Parathyroid adenoma (tissue), 2 donors: ENCODE data around the gene BACH1.
"Not testable (repeated sequence)": the region's sequence is repeated elsewhere in the genome, so short reads cannot be mapped to it uniquely, and the experiment has no call there.

ENCODE experiments used
- H2AFZ ChIP-seq: fragments of 300-600 bp; sonication (generic); one replicate; pipeline ENCODE4 v1.7.0; 2017; ENCODE audit warnings: antibody characterized with exemption, mild to moderate bottlenecking
- H3K27ac ChIP-seq: fragments of 300-600 bp; sonication (generic); one replicate; pipeline ENCODE4 v1.7.0; 2017
- H3K27me3 ChIP-seq: fragments of 300-600 bp; sonication (generic); one replicate; pipeline ENCODE4 v1.7.0; 2017; ENCODE audit warnings: low read length; ENCODE audit not compliant: control insufficient read depth, insufficient read depth
- H3K36me3 ChIP-seq: fragments of 300-600 bp; sonication (generic); one replicate; pipeline ENCODE4 v1.7.0; 2017; ENCODE audit warnings: low read length; ENCODE audit not compliant: control insufficient read depth, insufficient read depth
- H3K4me1 ChIP-seq: fragments of 300-600 bp; sonication (generic); one replicate; pipeline ENCODE4 v1.7.0; 2017; ENCODE audit warnings: control low read depth
- H3K4me2 ChIP-seq: fragments of 300-600 bp; sonication (generic); one replicate; pipeline ENCODE4 v1.7.0; 2017; ENCODE audit warnings: low read length
- H3K4me3 ChIP-seq: fragments of 300-600 bp; sonication (generic); one replicate; pipeline ENCODE4 v1.7.0; 2017; ENCODE audit warnings: low read depth, low read length
- H3K79me2 ChIP-seq: fragments of 300-600 bp; sonication (generic); one replicate; pipeline ENCODE4 v1.7.0; 2017; ENCODE audit warnings: control low read depth
- H3K9ac ChIP-seq: fragments of 300-600 bp; sonication (generic); one replicate; pipeline ENCODE4 v1.7.0; 2017; ENCODE audit warnings: mild to moderate bottlenecking
- H3K9me3 ChIP-seq: fragments of 300-600 bp; sonication (generic); one replicate; pipeline ENCODE4 v1.7.0; 2017; ENCODE audit warnings: low read length; ENCODE audit not compliant: control insufficient read depth
- CTCF ChIP-seq: fragments of 300-600 bp; sonication (generic); IDR thresholded peaks from one replicate; pipeline ENCODE4 v1.7.0; 2017; ENCODE audit warnings: antibody characterized with exemption, mild to moderate bottlenecking
- donor health status: primary hyperparathyroidism.

The BACH1 gene

GRCh38 chr21:29349702-29350101, 51.0 kb downstream of the BACH1 start:
- Histone ChIP-seq H3K9me3 (no peaks in the 10 kb centered on the region), H3K27ac (no peak overlapping the region), H2AFZ (no peak overlapping the region), H3K4me2 (no peak overlapping the region), H3K79me2 (no peaks in the 10 kb centered on the region), H3K27me3 (no peaks in the 10 kb centered on the region), H3K4me1 (no peaks in the 10 kb centered on the region), H3K9ac (no peak overlapping the region), H3K4me3 (no peak overlapping the region), H3K36me3 (no peaks in the 10 kb centered on the region)
- no peak for TF ChIP-seq CTCF

- Histone ChIP-seq H3K9ac (no peak overlapping the region), H2AFZ (no peak overlapping the region), H3K9me3 (no peaks in the 10 kb centered on the region), H3K27me3 (no peaks in the 10 kb centered on the region), H3K79me2 (no peaks in the 10 kb centered on the region), H3K4me2 (no peak overlapping the region), H3K27ac (no peak overlapping the region), H3K4me1 (no peaks in the 10 kb centered on the region), H3K36me3 (no peaks in the 10 kb centered on the region), H3K4me3 (no peak overlapping the region)
- TF ChIP-seq CTCF, result no peak
These were observed 51.6 kb downstream of the BACH1 start for GRCh38 chr21:29350246-29350779.

- Histone ChIP-seq H3K79me2 (no peaks in the 10 kb centered on the region), H3K4me3 (no peak overlapping the region), H3K9ac (no peak overlapping the region), H3K4me2 (no peak overlapping the region), H3K27ac (no peak overlapping the region), H2AFZ (no peak overlapping the region), H3K9me3 (no peaks in the 10 kb centered on the region), H3K36me3 (no peaks in the 10 kb centered on the region), H3K4me1 (no peaks in the 10 kb centered on the region), H3K27me3 (no peaks in the 10 kb centered on the region)
- TF ChIP-seq CTCF, result no peak
These were observed 53.0 kb downstream of the BACH1 start for GRCh38 chr21:29351691-29352090.

GRCh38 chr21:29355043-29355710, 56.5 kb downstream of the BACH1 start:
- H3K9me3 ChIP-seq, H3K27ac ChIP-seq, H3K36me3 ChIP-seq, H3K4me1 ChIP-seq, H3K9ac ChIP-seq, H2AFZ ChIP-seq, H3K79me2 ChIP-seq, H3K4me3 ChIP-seq, H3K4me2 ChIP-seq, H3K27me3 ChIP-seq: not testable (repeated sequence)

GRCh38 chr21:29356291-29356690, 57.6 kb downstream of the BACH1 start:
- H3K27ac ChIP-seq, H3K79me2 ChIP-seq, H3K27me3 ChIP-seq: not testable (repeated sequence)

GRCh38 chr21:29356810-29357209, 58.1 kb downstream of the BACH1 start:
- H3K27ac ChIP-seq, H3K36me3 ChIP-seq, H3K4me1 ChIP-seq, H3K4me2 ChIP-seq, H3K79me2 ChIP-seq, H2AFZ ChIP-seq, H3K9ac ChIP-seq, H3K9me3 ChIP-seq, H3K27me3 ChIP-seq, H3K4me3 ChIP-seq: not testable (repeated sequence)

More at GRCh38 chr21:29356291-29356690, 57.6 kb downstream of the BACH1 start:
- H2AFZ ChIP-seq, H3K4me1 ChIP-seq, H3K36me3 ChIP-seq, H3K9ac ChIP-seq, H3K4me2 ChIP-seq, H3K9me3 ChIP-seq, H3K4me3 ChIP-seq: not testable (repeated sequence)
